Measurements from ENCODE around the gene HYI. TPM values are rescaled to one million over a fixed set of nuclear protein-coding genes. Genes with fewer than 3 reads are reported as not detected.

Gene HYI
- polyA plus RNA-seq, 12 donors: 14.5 to 36.8 (median 20.7) TPM; not detected in 1

DNA sequence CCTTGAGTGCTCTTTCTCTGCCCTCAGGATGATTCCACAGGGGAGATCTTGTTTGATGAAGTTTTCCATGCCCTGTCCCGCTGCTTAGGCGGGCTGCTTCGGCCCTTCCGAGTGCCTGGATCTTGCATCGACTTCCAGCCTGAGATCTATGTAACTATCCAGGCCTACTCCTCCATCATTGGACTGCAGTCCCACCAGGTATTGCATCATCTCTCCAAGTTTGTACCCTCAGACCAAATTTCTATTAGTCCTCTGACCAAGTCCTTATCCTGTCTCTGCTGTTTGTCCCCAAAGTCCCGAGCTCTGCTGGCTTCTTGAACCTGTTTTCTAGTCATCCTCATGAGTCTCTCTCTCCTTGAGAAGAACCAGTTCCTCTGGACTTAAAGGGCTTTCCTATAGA, 49.4 kb downstream of the HYI start:
- no peak for DNase-seq

DNA sequence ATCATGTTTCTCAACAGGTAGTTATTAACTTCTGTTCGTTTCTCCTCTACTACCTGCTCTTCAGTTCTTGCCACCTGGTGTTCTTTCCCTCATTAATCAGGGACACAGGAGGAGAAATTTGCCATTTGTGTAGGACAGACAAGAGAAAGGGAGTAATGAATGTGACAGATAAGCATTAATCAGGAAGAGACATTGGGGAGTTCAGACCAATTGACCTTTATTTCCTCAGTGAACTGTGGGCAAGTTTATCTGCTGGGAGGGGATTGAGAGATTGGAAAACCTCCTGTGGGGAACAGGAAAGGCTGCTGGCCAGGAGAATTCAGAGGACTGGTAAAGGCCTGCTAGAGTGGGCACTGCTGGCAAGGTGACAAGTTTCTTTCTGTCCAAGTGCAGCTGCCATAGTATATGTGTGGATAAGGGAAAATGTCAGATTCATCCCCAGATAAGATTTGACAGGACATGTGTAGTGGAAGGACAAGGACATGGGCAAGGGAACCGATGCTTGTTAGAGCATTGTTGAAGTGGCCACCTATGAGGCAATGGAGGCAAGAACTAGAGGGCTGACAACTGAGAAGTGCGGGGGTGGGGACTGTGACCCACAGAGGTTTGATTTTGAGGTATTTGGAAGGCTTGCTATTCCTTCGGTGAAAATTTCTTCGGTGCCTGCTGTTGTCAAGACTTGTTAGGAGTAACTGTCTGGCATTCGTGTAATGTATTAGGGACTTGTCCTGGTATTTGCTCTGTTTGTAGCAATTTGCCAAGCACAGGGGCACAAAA, 51.5 kb downstream of the HYI start:
- DNase-seq: no peak

Other genes with a start within 250 kb of the HYI start
- 1 to 10 TPM in 1 of 12 donors, under 1 TPM in 3, not detected in 8; 0.08 to 1.1 (median 0.64) TPM for gene TMEM125, start 183.9 kb downstream of the HYI start, polyA plus RNA-seq (ENCODE audit: insufficient read length in 12 of 12)
- gene C1orf210, start 168.3 kb downstream of the HYI start, polyA plus RNA-seq (ENCODE audit: insufficient read length in 12 of 12): 10 to 100 TPM in 1 of 12 donors, 1 to 10 TPM in 1, under 1 TPM in 3, not detected in 7; 0.21 to 15.7 (median 0.53) TPM
- 10 to 100 TPM in 11 of 12 donors, not detected in 1; 37.4 to 53.1 (median 40.9) TPM for gene TIE1, start 152.9 kb downstream of the HYI start, polyA plus RNA-seq (ENCODE audit: insufficient read length in 12 of 12)
- under 1 TPM in 7 of 12 donors, not detected in 5; 0.14 to 0.91 (median 0.26) TPM for gene MPL, start 116.1 kb downstream of the HYI start, polyA plus RNA-seq (ENCODE audit: insufficient read length in 12 of 12)
- 10 to 100 TPM in 11 of 12 donors, not detected in 1; 10.4 to 28.5 (median 15.4) TPM for gene CDC20, start 95.0 kb downstream of the HYI start, polyA plus RNA-seq (ENCODE audit: insufficient read length in 12 of 12)
- 10 to 100 TPM in 11 of 12 donors, not detected in 1; 27.1 to 53.8 (median 36.8) TPM for gene ELOVL1, start 85.9 kb downstream of the HYI start, polyA plus RNA-seq (ENCODE audit: insufficient read length in 12 of 12)
- 10 to 100 TPM in 11 of 12 donors, not detected in 1; 17.0 to 35.2 (median 27.0) TPM for gene MED8, start 64.1 kb downstream of the HYI start, polyA plus RNA-seq (ENCODE audit: insufficient read length in 12 of 12)
- 10 to 100 TPM in 11 of 12 donors, not detected in 1; 11.1 to 28.1 (median 15.4) TPM for gene SZT2, start 64.0 kb downstream of the HYI start, polyA plus RNA-seq (ENCODE audit: insufficient read length in 12 of 12)
- 10 to 100 TPM in 11 of 12 donors, not detected in 1; 14.2 to 92.2 (median 19.1) TPM for gene PTPRF, start 77.0 kb upstream of the HYI start, polyA plus RNA-seq (ENCODE audit: insufficient read length in 12 of 12)
- 10 to 100 TPM in 11 of 12 donors, not detected in 1; 15.1 to 29.5 (median 22.1) TPM for gene KDM4A, start 196.2 kb upstream of the HYI start, polyA plus RNA-seq (ENCODE audit: insufficient read length in 12 of 12)